ENCODE data around the gene BGN. TPM values are rescaled to one million over a fixed set of nuclear protein-coding genes. Genes with fewer than 3 reads are reported as not detected.
A peak's percentile ranks its signal among the peaks of the same experiment; 100 is the strongest.

BGN gene
- total and polyA plus RNA-seq, 8 donors: 6.2 to 64.3 (median 16.2) TPM

DNA sequence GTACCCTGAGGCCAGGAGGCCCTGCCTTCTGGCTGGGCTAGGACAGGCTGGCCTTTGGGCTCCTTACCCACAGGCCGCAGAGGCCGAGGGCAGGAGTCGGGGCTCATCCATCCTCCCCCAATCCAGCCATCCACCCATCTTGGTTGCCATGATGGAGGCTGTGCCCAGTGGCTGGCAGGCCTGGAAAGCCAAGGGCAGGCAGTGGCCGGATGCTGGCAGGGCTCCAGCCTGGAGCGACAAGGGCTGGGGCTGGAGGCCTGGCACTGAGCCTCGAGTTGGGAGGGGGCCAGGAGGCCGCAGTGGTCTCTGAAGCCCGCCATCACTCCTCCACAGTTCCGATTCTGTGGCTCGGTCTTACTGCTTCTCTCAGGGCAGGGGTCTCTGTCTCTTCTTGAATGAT is 8.6 kb upstream of the BGN start:
- TF ChIP-seq CTCF (IDR thresholded peaks at IDR 0.05) (no peak), EP300 (IDR thresholded peaks at IDR 0.05) (no peak), POLR2A (IDR thresholded peaks at IDR 0.05) (no peak), POLR2AphosphoS5 (IDR thresholded peaks at IDR 0.05) (no peak)
- peaks cover 0 to 4% (median 0%) of the 10 kb centered on the region in 3 donors for H3K27me3 ChIP-seq
- peaks cover 8 to 19% (median 13%) of the 10 kb centered on the region in 4 donors for H3K4me1 ChIP-seq
- 68 to 81% (median 77%) methylated on average over 3 to 10 of the region's 10 CpGs for WGBS, 5 donors
- no peaks in the 10 kb centered on the region for H3K36me3 ChIP-seq
- DNase-seq: no peak
- H3K27ac ChIP-seq: no peak overlapping the region
- no peaks in the 10 kb centered on the region for H3K9me3 ChIP-seq
- intact Hi-C loops (cut with DNase I; ENCODE audit: low total_unique reads): no loop called here
- no peak overlapping the region for H3K4me3 ChIP-seq

DNA sequence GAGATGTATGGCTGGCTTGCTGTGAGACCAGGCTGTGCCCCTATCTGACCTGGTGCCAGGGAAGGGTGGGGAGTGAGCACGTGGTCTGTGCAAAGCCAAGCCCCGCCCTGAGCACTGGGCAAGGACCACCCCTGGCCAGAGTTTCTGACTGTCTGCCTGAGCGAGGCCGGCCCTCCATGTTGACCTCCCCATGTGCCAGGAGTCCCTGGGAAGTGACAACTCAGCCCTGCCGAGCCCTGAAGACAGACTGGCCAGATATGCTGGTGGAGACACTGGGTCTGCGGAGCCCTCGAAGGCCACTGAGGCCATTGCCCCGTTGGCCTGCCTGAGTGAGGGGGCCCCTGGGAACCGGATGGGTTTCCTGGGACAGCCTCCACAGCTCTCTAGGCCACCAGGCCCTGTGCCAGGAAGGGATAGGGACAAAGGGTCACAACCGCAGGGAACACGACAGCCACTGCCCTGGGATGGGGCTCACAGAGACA is 7.1 kb upstream of the BGN start:
- peaks cover 8 to 19% (median 13%) of the 10 kb centered on the region in 4 donors for H3K4me1 ChIP-seq
- 18 to 64% (median 53%) methylated on average over 4 to 11 of the region's 11 CpGs for WGBS, 5 donors

GRCh38 chrX:153488231-153488914 is 6.4 kb upstream of the BGN start:
- Histone ChIP-seq H3K9me3 (no peaks in the 10 kb centered on the region), H3K4me3 (no peak overlapping the region), H3K27me3 (peaks cover 0 to 10% (median 3%) of the 10 kb centered on the region in 3 donors), H3K4me1 (peaks cover 8 to 19% (median 13%) of the 10 kb centered on the region in 4 donors), H3K36me3 (no peaks in the 10 kb centered on the region), H3K27ac (peak overlapping the region in 3 of 5 donors; percentile 8 to 51 (median 28))
- WGBS, 5 donors: 17 to 49% (median 37%) methylated on average over 8 to 26 of the region's 27 CpGs
- intact Hi-C loops (cut with DNase I; ENCODE audit: low total_unique reads): no loop called here
- DNase-seq: peak; percentile 44 to 73
- TF ChIP-seq EP300 (IDR thresholded peaks at IDR 0.05): no peak
- no peak for TF ChIP-seq POLR2A (IDR thresholded peaks at IDR 0.05)
- TF ChIP-seq CTCF (IDR thresholded peaks at IDR 0.05): no peak
- no peak for TF ChIP-seq POLR2AphosphoS5 (IDR thresholded peaks at IDR 0.05)

More for the DNA sequence above, 7.1 kb upstream of the BGN start:
- H3K9me3 ChIP-seq: no peaks in the 10 kb centered on the region
- no peak overlapping the region for H3K4me3 ChIP-seq
- intact Hi-C loops (cut with DNase I; ENCODE audit: low total_unique reads): no loop called here
- H3K27me3 ChIP-seq: peaks cover 0 to 10% (median 1%) of the 10 kb centered on the region in 3 donors
- TF ChIP-seq CTCF (IDR thresholded peaks at IDR 0.05) (no peak), EP300 (IDR thresholded peaks at IDR 0.05) (no peak)
- peak overlapping the region in 2 of 5 donors; percentile 8 to 51 for H3K27ac ChIP-seq
- no peak for DNase-seq
- H3K36me3 ChIP-seq: no peaks in the 10 kb centered on the region

DNA sequence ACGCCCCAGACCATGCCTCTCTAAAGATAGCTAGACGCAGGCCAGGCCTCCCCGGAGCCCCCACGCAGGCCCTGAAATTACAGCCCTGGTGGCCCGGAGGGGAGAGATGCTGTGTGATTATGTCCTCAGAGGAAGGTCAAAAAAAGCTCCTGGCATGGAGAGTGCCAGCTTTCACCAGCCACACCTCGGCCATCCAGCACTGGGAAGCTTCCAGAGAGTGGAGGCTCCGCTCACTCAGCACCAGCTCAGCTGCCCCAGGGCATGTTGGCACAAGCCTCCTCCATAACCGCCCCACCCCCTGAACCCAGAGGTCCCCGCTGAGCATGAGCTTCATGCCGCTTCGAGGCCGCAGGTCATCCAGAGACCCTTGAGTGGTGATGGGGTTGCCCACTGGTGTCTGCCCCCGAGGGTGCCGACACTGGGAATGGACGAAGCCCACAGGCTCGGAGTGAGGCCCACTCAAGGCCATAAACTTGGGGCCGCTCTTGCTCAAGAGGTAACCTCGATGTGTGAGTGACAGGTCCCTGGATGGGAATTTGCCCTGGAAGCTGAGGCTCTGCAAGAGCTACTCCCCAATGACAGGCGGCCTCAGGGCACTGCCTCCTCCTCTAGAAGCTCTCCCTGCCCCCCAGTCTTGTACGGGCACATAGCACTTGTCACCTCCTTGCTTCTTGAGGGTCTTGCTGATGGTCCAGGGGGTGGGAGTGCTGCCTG is 4.4 kb upstream of the BGN start:
- no peak for TF ChIP-seq POLR2AphosphoS5 (IDR thresholded peaks at IDR 0.05)
- no peak for TF ChIP-seq POLR2A (IDR thresholded peaks at IDR 0.05)
- no peak for TF ChIP-seq EP300 (IDR thresholded peaks at IDR 0.05)
- 85 to 100% (median 91%) methylated on average over 1 to 20 of the region's 20 CpGs for WGBS, 5 donors
- Histone ChIP-seq H3K4me1 (peaks cover 8 to 28% (median 16%) of the 10 kb centered on the region in 4 donors), H3K9me3 (no peaks in the 10 kb centered on the region), H3K4me3 (no peak overlapping the region), H3K27me3 (peaks cover 3 to 13% (median 10%) of the 10 kb centered on the region in 3 donors), H3K36me3 (no peaks in the 10 kb centered on the region), H3K27ac (no peak overlapping the region)
- intact Hi-C loops (cut with DNase I; ENCODE audit: low total_unique reads): no loop called here
- no peak for DNase-seq

Measured in stomach (tissue), 9 donors.